Measurements from ENCODE around the gene SCD5.

SCD5 gene

GRCh38 chr4:82652062-82652461 is 146.5 kb downstream of the SCD5 start:
- DNase-seq (ENCODE audit: low read depth) = no peak

GRCh38 chr4:82650868-82651267 is 147.7 kb downstream of the SCD5 start:
- H3K4me3 ChIP-seq (ENCODE audit: low read depth, low read length) = no peak overlapping the region
- no peak for TF ChIP-seq CTCF (IDR thresholded peaks at IDR 0.05; ENCODE audit: low read depth, low read length, missing control alignments)
- no peak for DNase-seq (ENCODE audit: low read depth)

More at GRCh38 chr4:82652062-82652461, 146.5 kb downstream of the SCD5 start:
- no peak overlapping the region for H3K4me3 ChIP-seq (ENCODE audit: low read depth, low read length)
- TF ChIP-seq CTCF (IDR thresholded peaks at IDR 0.05; ENCODE audit: low read depth, low read length, missing control alignments) = no peak

GRCh38 chr4:82648356-82648755 is 150.2 kb downstream of the SCD5 start:
- DNase-seq (ENCODE audit: low read depth) = no peak
- no peak overlapping the region for H3K4me3 ChIP-seq (ENCODE audit: low read depth, low read length)
- no peak for TF ChIP-seq CTCF (IDR thresholded peaks at IDR 0.05; ENCODE audit: low read depth, low read length, missing control alignments)

- no peak overlapping the region for H3K4me3 ChIP-seq (ENCODE audit: low read depth, low read length)
- no peak for DNase-seq (ENCODE audit: low read depth)
- no peak for TF ChIP-seq CTCF (IDR thresholded peaks at IDR 0.05; ENCODE audit: low read depth, low read length, missing control alignments)
Observed at GRCh38 chr4:82645936-82646565, 152.5 kb downstream of the SCD5 start.

GRCh38 chr4:82644734-82645126 is 153.9 kb downstream of the SCD5 start:
- no peak overlapping the region for H3K4me3 ChIP-seq (ENCODE audit: low read depth, low read length)
- DNase-seq (ENCODE audit: low read depth) = no peak
- TF ChIP-seq CTCF (IDR thresholded peaks at IDR 0.05; ENCODE audit: low read depth, low read length, missing control alignments) = no peak

- no peak overlapping the region for H3K4me3 ChIP-seq (ENCODE audit: low read depth, low read length)
- no peak for DNase-seq (ENCODE audit: low read depth)
- TF ChIP-seq CTCF (IDR thresholded peaks at IDR 0.05; ENCODE audit: low read depth, low read length, missing control alignments) = no peak
Observed at GRCh38 chr4:82643994-82644733, 154.4 kb downstream of the SCD5 start.

- DNase-seq (ENCODE audit: low read depth) = no peak
- H3K4me3 ChIP-seq (ENCODE audit: low read depth, low read length) = no peak overlapping the region
- TF ChIP-seq CTCF (IDR thresholded peaks at IDR 0.05; ENCODE audit: low read depth, low read length, missing control alignments) = no peak
Observed at GRCh38 chr4:82642331-82642730, 156.3 kb downstream of the SCD5 start.
